Measurements from ENCODE around the gene MFAP2.
"Not testable (repeated sequence)": the region's sequence is repeated elsewhere in the genome, so short reads cannot be mapped to it uniquely, and the experiment has no call there.

Gene MFAP2

GRCh38 chr1:16929146-16930041 lies 51.0 kb downstream of the MFAP2 start:
- DNase-seq (ENCODE audit: low spot score) = not testable (repeated sequence)

GRCh38 chr1:16927711-16928485 lies 52.5 kb downstream of the MFAP2 start:
- DNase-seq (ENCODE audit: low spot score) = no peak

- DNase-seq (ENCODE audit: low spot score) = no peak
Observed at GRCh38 chr1:16927256-16927655, 53.2 kb downstream of the MFAP2 start.

- DNase-seq (ENCODE audit: low spot score) = no peak
Observed at GRCh38 chr1:16926491-16927073, 53.8 kb downstream of the MFAP2 start.

- DNase-seq (ENCODE audit: low spot score) = no peak
Observed at GRCh38 chr1:16925635-16926490, 54.6 kb downstream of the MFAP2 start.

GRCh38 chr1:16924919-16925477 lies 55.4 kb downstream of the MFAP2 start:
- no peak for DNase-seq (ENCODE audit: low spot score)
